Keratinocyte (primary cell): ENCODE measurements around the gene CES2.

Source experiments
- EZH2 ChIP-seq: IDR thresholded peaks from one replicate; pipeline ENCODE4 v1.6.1; 2012; ENCODE audit warnings: inconsistent platforms, mild to moderate bottlenecking, low read length, moderate library complexity
- TF ChIP-seq, protein P1 (sequence below), 3 experiments: IDR thresholded peaks in 1 of 3; conservative IDR thresholded peaks in 1 of 3; optimal IDR thresholded peaks in 1 of 3; 2 replicates in 2 of 3; 3 replicates in 1 of 3; pipeline versions ENCODE3 to v1.5.1; 2011; ENCODE audit warnings: low read length in 3 of 3, mild to moderate bottlenecking in 3 of 3, moderate library complexity in 2 of 3, control low read depth in 1 of 3, inconsistent platforms in 1 of 3; ENCODE audit not compliant: insufficient read depth in 2 of 3; ENCODE audit errors: extremely low read depth in 1 of 3

GRCh38 chr16:66911112-66911511 is 24.2 kb upstream of the CES2 start:
- TF ChIP-seq, protein P1, sequence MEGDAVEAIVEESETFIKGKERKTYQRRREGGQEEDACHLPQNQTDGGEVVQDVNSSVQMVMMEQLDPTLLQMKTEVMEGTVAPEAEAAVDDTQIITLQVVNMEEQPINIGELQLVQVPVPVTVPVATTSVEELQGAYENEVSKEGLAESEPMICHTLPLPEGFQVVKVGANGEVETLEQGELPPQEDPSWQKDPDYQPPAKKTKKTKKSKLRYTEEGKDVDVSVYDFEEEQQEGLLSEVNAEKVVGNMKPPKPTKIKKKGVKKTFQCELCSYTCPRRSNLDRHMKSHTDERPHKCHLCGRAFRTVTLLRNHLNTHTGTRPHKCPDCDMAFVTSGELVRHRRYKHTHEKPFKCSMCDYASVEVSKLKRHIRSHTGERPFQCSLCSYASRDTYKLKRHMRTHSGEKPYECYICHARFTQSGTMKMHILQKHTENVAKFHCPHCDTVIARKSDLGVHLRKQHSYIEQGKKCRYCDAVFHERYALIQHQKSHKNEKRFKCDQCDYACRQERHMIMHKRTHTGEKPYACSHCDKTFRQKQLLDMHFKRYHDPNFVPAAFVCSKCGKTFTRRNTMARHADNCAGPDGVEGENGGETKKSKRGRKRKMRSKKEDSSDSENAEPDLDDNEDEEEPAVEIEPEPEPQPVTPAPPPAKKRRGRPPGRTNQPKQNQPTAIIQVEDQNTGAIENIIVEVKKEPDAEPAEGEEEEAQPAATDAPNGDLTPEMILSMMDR (optimal IDR thresholded peaks at IDR 0.05 in 1 of 3, IDR thresholded peaks at IDR 0.05 in 1 of 3, conservative IDR thresholded peaks at IDR 0.05 in 1 of 3; ENCODE audit: extremely low read depth in 1 of 3, insufficient read depth in 2 of 3, low read length in 3 of 3) = no peak
- TF ChIP-seq EZH2 = no peak
